Retina (tissue), 1 donor: ENCODE data around the gene SUPT5H.
"Not testable (repeated sequence)": the region's sequence is repeated elsewhere in the genome, so short reads cannot be mapped to it uniquely, and the experiment has no call there.

Source experiments
- DNase-seq: peaks from one replicate; pipeline ENCODE4 v3.0.0-alpha.2; 2016

The SUPT5H gene

GRCh38 chr19:39426170-39426569 is 19.2 kb upstream of the SUPT5H start:
- peak; percentile 34 for DNase-seq

- DNase-seq: no peak
Observed at GRCh38 chr19:39427707-39428106, 17.7 kb upstream of the SUPT5H start.

- DNase-seq: peak; percentile 61
Observed at GRCh38 chr19:39428283-39429112, 16.9 kb upstream of the SUPT5H start.

GRCh38 chr19:39430675-39431593 is 14.4 kb upstream of the SUPT5H start:
- no peak for DNase-seq

GRCh38 chr19:39432677-39433025 is 12.7 kb upstream of the SUPT5H start:
- no peak for DNase-seq

- DNase-seq: no peak
Observed at GRCh38 chr19:39433480-39434079, 11.8 kb upstream of the SUPT5H start.

GRCh38 chr19:39434123-39435076 is 11.0 kb upstream of the SUPT5H start:
- no peak for DNase-seq

GRCh38 chr19:39435499-39436349 is 9.7 kb upstream of the SUPT5H start, which contains the start of gene RPS16:
Gene RPS16 (minus strand): TSS chr19:39435949. CDS start chr19:39435895, 54 bp downstream.
- peak; percentile 97 for DNase-seq

GRCh38 chr19:39436350-39436716 is 9.0 kb upstream of the SUPT5H start:
- DNase-seq: no peak

- no peak for DNase-seq
Observed at GRCh38 chr19:39438270-39438934, 7.0 kb upstream of the SUPT5H start.

GRCh38 chr19:39444598-39445195 is 685 bp upstream of the SUPT5H start:
- DNase-seq: no peak

GRCh38 chr19:39446365-39447084 is 1.1 kb downstream of the SUPT5H start:
- DNase-seq: no peak

- no peak for DNase-seq
Observed at GRCh38 chr19:39448271-39448670, 2.9 kb downstream of the SUPT5H start.

- DNase-seq: no peak
Observed at GRCh38 chr19:39449116-39449797, 3.9 kb downstream of the SUPT5H start.

GRCh38 chr19:39451257-39451656 is 5.9 kb downstream of the SUPT5H start:
- not testable (repeated sequence) for DNase-seq

- no peak for DNase-seq
Observed at GRCh38 chr19:39463403-39463802, 18.0 kb downstream of the SUPT5H start.

GRCh38 chr19:39465956-39466747 is 20.8 kb downstream of the SUPT5H start:
- DNase-seq: no peak

GRCh38 chr19:39467941-39468340 is 22.6 kb downstream of the SUPT5H start:
- no peak for DNase-seq
